ENCODE results near the gene RFX2. TPM values are rescaled to one million over a fixed set of nuclear protein-coding genes. Genes with fewer than 3 reads are reported as not detected.

RFX2 gene
- total and polyA plus RNA-seq, 9 of the 15 experiments (the other 6 are each of a cell fraction or from before 2014, with no cell fraction given): 3.6 to 18.7 (median 8.7) TPM

DNA sequence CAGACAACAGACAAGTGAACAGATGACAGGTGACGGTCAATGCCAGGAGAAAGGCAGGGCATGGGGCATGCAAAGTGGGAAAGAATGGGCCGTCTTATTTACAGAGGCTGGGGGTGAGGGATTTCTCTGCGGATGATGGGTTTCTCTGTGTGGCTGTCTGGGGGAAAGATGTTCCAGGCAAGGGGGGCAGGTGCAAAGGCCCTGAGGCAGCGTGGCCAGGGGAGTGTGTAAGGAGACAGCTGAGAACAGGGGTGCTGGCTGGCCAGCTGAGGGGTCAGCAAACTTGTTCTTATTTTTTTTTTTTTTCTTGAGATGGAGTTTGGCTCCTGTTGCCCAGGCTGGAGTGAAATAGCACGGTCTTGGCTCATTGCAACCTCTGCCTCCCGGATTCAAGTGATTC lies 110.6 kb downstream of the RFX2 start:
- ATAC-seq (no peak), FAIRE-seq (no peak), DNase-seq (ENCODE audit: extremely low read depth in 1 of 4, low spot score in 3 of 4) (no peak)
- CTCF ChIA-PET (ENCODE audit: low intra/inter-chr PET ratio): no interaction called here
- intact Hi-C loops (cut with micrococcal nuclease): no loop called here
- TF ChIP-seq ZNF318 (IDR thresholded peaks at IDR 0.05; ENCODE audit: borderline replicate concordance in 1 of 2, low read depth in 1 of 2) (no peak), MAZ (CRISPR knock-in tag; conservative IDR thresholded peaks at IDR 0.05 in 1 of 2, IDR thresholded peaks at IDR 0.05 in 1 of 2) (no peak), ZNF143 (CRISPR knock-in tag; IDR thresholded peaks at IDR 0.05) (no peak), FUS (optimal IDR thresholded peaks at IDR 0.05; ENCODE audit: low read depth, low read length) (no peak)
- no peaks in the 10 kb centered on the region for H3K9me1 ChIP-seq (ENCODE audit: control insufficient read depth, insufficient read depth, low read length)
- H3K36me3 ChIP-seq (ENCODE audit: control insufficient read depth, insufficient read depth, low read length): peaks cover 7% of the 10 kb centered on the region; the same call in 2 of the 3 replicates
- no TSS peak for BruUV-seq (replicated peaks)
- in situ Hi-C loops (cut with MboI): no loop called here
- H3K4me2 ChIP-seq (ENCODE audit: insufficient read depth, low read length): no peak overlapping the region
- no peak overlapping the region for H2AFZ ChIP-seq (ENCODE audit: low read depth, low read length)
- no peak overlapping the region for H3K27ac ChIP-seq (ENCODE audit: extremely low read depth, low read depth, low read length)
- WGBS (ENCODE audit: insufficient coverage, low coverage, missing lambda C conversion rate): 84% methylated on average over 6 of the region's 6 CpGs
- POLR2A ChIA-PET: no interaction called here
- H3K4me1 ChIP-seq (replicated peaks in 1 of 2; ENCODE audit: control insufficient read depth in 2 of 2, insufficient read depth in 2 of 2, low read length in 2 of 2): peaks cover 0 to 30% of the 10 kb centered on the region in 2 experiments; a peak in 2 of 5 replicates
- H4K20me1 ChIP-seq (replicated peaks; ENCODE audit: control insufficient read depth, insufficient read depth, low read length): no peaks in the 10 kb centered on the region
- H3K9me3 ChIP-seq (replicated peaks; ENCODE audit: control insufficient read depth, insufficient read depth, low read depth, low read length): no peaks in the 10 kb centered on the region
- H3K79me2 ChIP-seq (ENCODE audit: control insufficient read depth, insufficient read depth, low read length): no peaks in the 10 kb centered on the region
- H3K4me3 ChIP-seq: no peak overlapping the region
- no peak overlapping the region for H3K9ac ChIP-seq (ENCODE audit: insufficient read depth in 1 of 2, low read depth in 2 of 2, low read length in 2 of 2)
- H3K27me3 ChIP-seq (ENCODE audit: control insufficient read depth in 2 of 2, insufficient read depth in 2 of 2, low read length in 2 of 2): no peaks in the 10 kb centered on the region
